Measurements from ENCODE around the gene HK1.

DNA sequence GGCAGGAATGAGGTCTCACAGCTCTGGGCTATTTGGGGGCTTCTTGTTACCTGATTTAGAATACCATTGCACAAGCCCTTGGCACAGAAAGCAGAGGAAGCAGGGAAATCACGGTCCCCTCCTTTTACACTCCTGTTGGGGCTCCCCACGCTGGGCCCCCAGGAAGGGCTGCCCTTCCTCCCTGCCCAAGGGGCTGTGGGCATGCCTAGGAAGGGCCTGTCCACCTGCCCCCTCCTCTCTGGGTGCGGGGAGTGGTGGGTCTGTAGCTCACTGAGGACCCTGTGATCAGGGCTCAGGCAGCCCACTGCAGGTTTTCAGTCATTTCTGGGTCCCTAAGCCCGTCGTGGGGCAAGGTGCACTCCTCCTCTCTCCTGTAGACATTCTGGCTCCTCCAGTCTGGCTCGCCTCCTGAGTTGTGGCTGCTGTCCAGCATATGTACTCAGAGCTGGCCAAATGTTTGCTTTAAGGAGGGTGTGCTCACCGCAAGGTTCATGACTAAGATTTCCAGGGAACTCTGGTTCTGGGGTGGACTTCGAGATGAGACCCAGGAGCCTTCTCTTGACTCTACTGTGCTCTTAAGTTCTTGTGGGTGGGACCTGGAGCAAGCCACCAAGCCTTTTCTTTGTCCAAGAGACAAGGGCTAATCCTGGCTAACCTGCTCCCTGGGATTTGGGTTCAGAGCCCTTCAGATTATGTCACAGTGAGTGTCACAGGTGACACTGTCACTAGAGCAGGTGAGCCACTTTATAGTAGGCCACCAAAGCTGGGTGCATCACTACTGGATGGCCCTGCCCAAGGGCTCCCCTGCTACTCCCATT lies 82.4 kb downstream of the HK1 start:
- TF ChIP-seq, protein P1, sequence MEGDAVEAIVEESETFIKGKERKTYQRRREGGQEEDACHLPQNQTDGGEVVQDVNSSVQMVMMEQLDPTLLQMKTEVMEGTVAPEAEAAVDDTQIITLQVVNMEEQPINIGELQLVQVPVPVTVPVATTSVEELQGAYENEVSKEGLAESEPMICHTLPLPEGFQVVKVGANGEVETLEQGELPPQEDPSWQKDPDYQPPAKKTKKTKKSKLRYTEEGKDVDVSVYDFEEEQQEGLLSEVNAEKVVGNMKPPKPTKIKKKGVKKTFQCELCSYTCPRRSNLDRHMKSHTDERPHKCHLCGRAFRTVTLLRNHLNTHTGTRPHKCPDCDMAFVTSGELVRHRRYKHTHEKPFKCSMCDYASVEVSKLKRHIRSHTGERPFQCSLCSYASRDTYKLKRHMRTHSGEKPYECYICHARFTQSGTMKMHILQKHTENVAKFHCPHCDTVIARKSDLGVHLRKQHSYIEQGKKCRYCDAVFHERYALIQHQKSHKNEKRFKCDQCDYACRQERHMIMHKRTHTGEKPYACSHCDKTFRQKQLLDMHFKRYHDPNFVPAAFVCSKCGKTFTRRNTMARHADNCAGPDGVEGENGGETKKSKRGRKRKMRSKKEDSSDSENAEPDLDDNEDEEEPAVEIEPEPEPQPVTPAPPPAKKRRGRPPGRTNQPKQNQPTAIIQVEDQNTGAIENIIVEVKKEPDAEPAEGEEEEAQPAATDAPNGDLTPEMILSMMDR (IDR thresholded peaks at IDR 0.05; ENCODE audit: insufficient read depth, low read depth, low read length): no peak
- no peak for TF ChIP-seq EZH2 (IDR thresholded peaks at IDR 0.05; ENCODE audit: insufficient read depth, low read length)

All from astrocyte (in vitro differentiated cells and primary cell).